ENCODE measurements around the gene MAP3K2. TPM values are rescaled to one million over a fixed set of nuclear protein-coding genes. Genes with fewer than 3 reads are reported as not detected.

Gene MAP3K2
- total RNA-seq, 4 donors from 2014 or later: 39.4 to 95.4 (median 72.9) TPM

DNA sequence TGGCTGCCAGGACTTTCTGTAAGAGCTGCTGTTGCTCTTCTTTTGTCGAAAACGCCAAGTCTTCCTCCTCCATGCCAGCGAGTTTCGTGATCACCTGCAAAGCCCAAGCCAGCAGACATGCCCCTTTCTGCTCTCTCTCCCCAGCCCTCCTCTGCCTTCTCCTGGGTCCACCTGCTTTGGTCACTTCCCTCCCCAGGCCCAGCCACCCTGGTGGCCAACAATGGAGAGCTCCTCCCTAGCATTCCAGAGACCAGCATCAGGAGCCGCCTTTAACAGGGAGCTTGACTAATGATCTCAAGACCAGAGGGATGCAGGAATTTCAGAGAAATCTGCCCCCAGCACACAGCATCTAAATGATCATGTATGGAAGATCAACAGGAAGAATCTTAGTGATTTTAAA is 128.4 kb downstream of the MAP3K2 start:
- Histone ChIP-seq H3K4me1 (no peaks in the 10 kb centered on the region), H3K36me3 (peaks cover 0 to 33% (median 14%) of the 10 kb centered on the region in 4 donors), H3K27me3 (no peaks in the 10 kb centered on the region), H3K9me3 (no peaks in the 10 kb centered on the region), H3K27ac (no peak overlapping the region), H3K4me3 (no peak overlapping the region)
- intact Hi-C loops (cut with DNase I; ENCODE audit: low total_unique reads) (no loop called here), in situ Hi-C loops (cut with MboI; ENCODE audit: low pct_ligation_motif_present in 1 of 4, low pct_unique_long_range_greater_than_20kb in 1 of 4, low sequenced_read_pairs in 3 of 4) (no loop called here)
- TF ChIP-seq, protein P1, sequence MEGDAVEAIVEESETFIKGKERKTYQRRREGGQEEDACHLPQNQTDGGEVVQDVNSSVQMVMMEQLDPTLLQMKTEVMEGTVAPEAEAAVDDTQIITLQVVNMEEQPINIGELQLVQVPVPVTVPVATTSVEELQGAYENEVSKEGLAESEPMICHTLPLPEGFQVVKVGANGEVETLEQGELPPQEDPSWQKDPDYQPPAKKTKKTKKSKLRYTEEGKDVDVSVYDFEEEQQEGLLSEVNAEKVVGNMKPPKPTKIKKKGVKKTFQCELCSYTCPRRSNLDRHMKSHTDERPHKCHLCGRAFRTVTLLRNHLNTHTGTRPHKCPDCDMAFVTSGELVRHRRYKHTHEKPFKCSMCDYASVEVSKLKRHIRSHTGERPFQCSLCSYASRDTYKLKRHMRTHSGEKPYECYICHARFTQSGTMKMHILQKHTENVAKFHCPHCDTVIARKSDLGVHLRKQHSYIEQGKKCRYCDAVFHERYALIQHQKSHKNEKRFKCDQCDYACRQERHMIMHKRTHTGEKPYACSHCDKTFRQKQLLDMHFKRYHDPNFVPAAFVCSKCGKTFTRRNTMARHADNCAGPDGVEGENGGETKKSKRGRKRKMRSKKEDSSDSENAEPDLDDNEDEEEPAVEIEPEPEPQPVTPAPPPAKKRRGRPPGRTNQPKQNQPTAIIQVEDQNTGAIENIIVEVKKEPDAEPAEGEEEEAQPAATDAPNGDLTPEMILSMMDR (IDR thresholded peaks at IDR 0.05): no peak
- TF ChIP-seq POLR2A (IDR thresholded peaks at IDR 0.05) (no peak), EP300 (IDR thresholded peaks at IDR 0.05; ENCODE audit: low read depth) (no peak), POLR2AphosphoS5 (IDR thresholded peaks at IDR 0.05) (no peak)
- DNase-seq: no peak
- 97 to 100% methylated on average over 4 to 5 of the region's 5 CpGs for WGBS, 2 donors (ENCODE audit: low coverage in 1 of 2)

DNA sequence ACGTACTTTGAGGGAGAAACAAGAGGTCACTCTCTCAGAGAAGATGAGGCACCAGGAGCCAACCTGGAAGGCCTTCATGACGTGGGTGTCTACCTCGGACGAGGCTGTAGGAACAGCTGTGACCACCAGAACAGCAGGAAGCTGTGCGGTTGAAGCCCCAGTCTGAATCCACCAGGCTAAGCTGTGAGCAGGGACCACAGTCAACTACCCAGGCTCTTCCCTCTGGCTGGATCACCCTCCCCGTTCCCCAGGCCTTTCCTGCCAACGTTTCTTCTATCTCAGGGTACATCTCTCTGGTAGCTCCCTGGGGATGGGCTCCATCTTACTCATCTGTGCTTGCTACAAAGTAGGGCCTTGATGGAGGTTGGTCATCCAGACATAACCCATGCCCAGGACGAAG is 130.9 kb downstream of the MAP3K2 start:
- intact Hi-C loops (cut with DNase I; ENCODE audit: low total_unique reads): no loop called here
- H3K4me3 ChIP-seq: no peak overlapping the region
- no peaks in the 10 kb centered on the region for H3K4me1 ChIP-seq
- no peak overlapping the region for H3K27ac ChIP-seq
- peaks cover 0 to 33% (median 14%) of the 10 kb centered on the region in 4 donors for H3K36me3 ChIP-seq
- in situ Hi-C loops (cut with MboI; ENCODE audit: low pct_ligation_motif_present in 1 of 4, low pct_unique_long_range_greater_than_20kb in 1 of 4, low sequenced_read_pairs in 3 of 4): no loop called here
- no peak for DNase-seq
- TF ChIP-seq POLR2A (IDR thresholded peaks at IDR 0.05) (no peak), POLR2AphosphoS5 (IDR thresholded peaks at IDR 0.05) (no peak), EP300 (IDR thresholded peaks at IDR 0.05; ENCODE audit: low read depth) (no peak)
- TF ChIP-seq, protein P1 (IDR thresholded peaks at IDR 0.05): no peak
- no peaks in the 10 kb centered on the region for H3K27me3 ChIP-seq
- no peaks in the 10 kb centered on the region for H3K9me3 ChIP-seq
- WGBS, 2 donors (ENCODE audit: low coverage in 1 of 2): 72 to 77% methylated on average over 2 to 8 of the region's 8 CpGs

DNA sequence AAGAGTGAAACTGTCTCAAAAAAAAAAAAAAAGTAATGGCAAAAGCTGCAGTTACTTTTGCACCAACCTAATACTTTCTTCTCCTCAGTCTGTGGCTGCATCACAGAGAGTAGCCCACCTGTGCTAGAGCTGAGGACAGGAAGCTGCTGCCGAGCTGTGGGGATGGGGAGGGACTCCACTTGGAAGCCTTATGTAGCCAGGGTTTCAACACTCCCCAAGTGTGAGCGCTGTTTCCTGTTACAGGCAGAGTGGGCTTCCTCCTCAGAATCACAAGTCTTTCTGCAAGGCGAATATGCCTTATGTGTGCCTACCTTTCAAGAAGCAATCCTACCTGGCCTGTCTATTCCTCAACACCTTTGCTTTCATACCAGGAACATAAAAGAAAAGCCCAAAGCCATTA is 131.4 kb downstream of the MAP3K2 start:
- 95 to 100% methylated on average over 2 to 3 of the region's 3 CpGs for WGBS, 2 donors (ENCODE audit: low coverage in 1 of 2)
- Histone ChIP-seq H3K27me3 (no peaks in the 10 kb centered on the region), H3K9me3 (no peaks in the 10 kb centered on the region), H3K4me1 (no peaks in the 10 kb centered on the region), H3K36me3 (peaks cover 0 to 33% (median 14%) of the 10 kb centered on the region in 4 donors), H3K4me3 (no peak overlapping the region), H3K27ac (no peak overlapping the region)
- intact Hi-C loops (cut with DNase I; ENCODE audit: low total_unique reads): no loop called here
- DNase-seq: no peak
- TF ChIP-seq POLR2A (IDR thresholded peaks at IDR 0.05) (no peak), POLR2AphosphoS5 (IDR thresholded peaks at IDR 0.05) (no peak), EP300 (IDR thresholded peaks at IDR 0.05; ENCODE audit: low read depth) (no peak)
- in situ Hi-C loops (cut with MboI; ENCODE audit: low pct_ligation_motif_present in 1 of 4, low pct_unique_long_range_greater_than_20kb in 1 of 4, low sequenced_read_pairs in 3 of 4): no loop called here

DNA sequence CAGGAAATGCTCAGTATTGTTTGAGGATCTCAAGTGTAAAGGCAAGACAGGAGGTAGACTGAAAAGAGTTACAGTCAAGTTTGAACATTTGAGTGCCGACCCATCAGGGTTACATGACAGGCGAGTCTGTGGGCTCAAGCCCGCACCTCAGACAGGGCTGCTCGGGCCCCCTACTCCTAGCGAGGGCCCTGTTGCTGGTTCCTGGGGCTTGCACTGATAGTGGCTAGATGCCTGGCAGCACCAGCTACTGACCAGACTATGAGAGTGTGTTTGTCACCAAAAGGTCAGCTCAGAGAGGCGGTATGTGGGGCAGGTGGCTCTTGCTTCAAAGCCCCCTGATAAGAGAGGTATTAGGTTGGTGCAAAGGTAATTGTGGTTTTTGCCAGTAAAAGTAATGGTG is 132.1 kb downstream of the MAP3K2 start:
- Histone ChIP-seq H3K27me3 (no peaks in the 10 kb centered on the region), H3K27ac (no peak overlapping the region), H3K36me3 (peaks cover 0 to 28% (median 11%) of the 10 kb centered on the region in 4 donors), H3K4me3 (no peak overlapping the region), H3K9me3 (no peaks in the 10 kb centered on the region), H3K4me1 (no peaks in the 10 kb centered on the region)
- in situ Hi-C loops (cut with MboI; ENCODE audit: low pct_ligation_motif_present in 1 of 4, low pct_unique_long_range_greater_than_20kb in 1 of 4, low sequenced_read_pairs in 3 of 4) (no loop called here), intact Hi-C loops (cut with DNase I; ENCODE audit: low total_unique reads) (no loop called here)
- WGBS, 2 donors (ENCODE audit: low coverage in 1 of 2): 74 to 96% methylated on average over 3 to 6 of the region's 6 CpGs
- TF ChIP-seq POLR2AphosphoS5 (IDR thresholded peaks at IDR 0.05): no peak
- TF ChIP-seq, protein P1 (IDR thresholded peaks at IDR 0.05): no peak
- no peak for TF ChIP-seq EP300 (IDR thresholded peaks at IDR 0.05; ENCODE audit: low read depth)
- DNase-seq: no peak

DNA sequence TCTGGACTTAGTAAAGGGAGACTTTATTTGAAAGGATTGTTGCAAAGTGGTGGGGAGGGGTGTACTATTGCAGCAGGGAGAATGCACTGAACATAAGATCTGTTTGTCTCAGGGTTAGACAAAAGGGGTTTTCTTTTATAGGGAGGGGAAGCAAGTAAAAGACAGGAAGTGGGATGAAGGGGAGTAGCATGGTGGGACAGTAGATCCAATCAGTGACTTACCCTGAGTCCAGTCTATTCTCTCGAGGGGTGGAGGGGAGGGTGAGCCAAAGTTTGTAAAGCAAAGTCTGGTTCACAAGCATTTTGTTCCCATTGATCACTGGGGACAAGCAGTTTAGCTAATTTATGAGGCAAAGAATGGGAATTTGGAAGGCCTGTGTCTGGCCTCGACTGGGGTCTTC is 132.6 kb downstream of the MAP3K2 start:
- peaks cover 0 to 22% (median 8%) of the 10 kb centered on the region in 4 donors for H3K36me3 ChIP-seq
- no peak for TF ChIP-seq POLR2AphosphoS5 (IDR thresholded peaks at IDR 0.05)
- no peak for TF ChIP-seq EP300 (IDR thresholded peaks at IDR 0.05; ENCODE audit: low read depth)
- no peak for TF ChIP-seq POLR2A (IDR thresholded peaks at IDR 0.05)
- TF ChIP-seq, protein P1 (IDR thresholded peaks at IDR 0.05): no peak
- H3K4me1 ChIP-seq: no peaks in the 10 kb centered on the region
- intact Hi-C loops (cut with DNase I; ENCODE audit: low total_unique reads) (no loop called here), in situ Hi-C loops (cut with MboI; ENCODE audit: low pct_ligation_motif_present in 1 of 4, low pct_unique_long_range_greater_than_20kb in 1 of 4, low sequenced_read_pairs in 3 of 4) (no loop called here)
- H3K4me3 ChIP-seq: no peak overlapping the region
- H3K9me3 ChIP-seq: no peaks in the 10 kb centered on the region
- 63 to 84% methylated on average over 2 of the region's 2 CpGs for WGBS, 2 donors (ENCODE audit: low coverage in 1 of 2)
- no peak for DNase-seq
- H3K27me3 ChIP-seq: no peaks in the 10 kb centered on the region
- no peak overlapping the region for H3K27ac ChIP-seq

All from transverse colon (tissue), 4 donors.